Measurements from ENCODE around the gene MCU. TPM values are rescaled to one million over a fixed set of nuclear protein-coding genes. Genes with fewer than 3 reads are reported as not detected.

MCU gene
- total and polyA plus RNA-seq, 7 donors = 32.4 to 118 (median 66.1) TPM

GRCh38 chr10:72729528-72729927, 37.6 kb downstream of the MCU start:
- DNase-seq (no peak), ATAC-seq (peak in 1 of 4 donors; percentile 31)
- Histone ChIP-seq H3K4me3 (no peak overlapping the region), H3K27ac (no peak overlapping the region), H3K36me3 (ENCODE audit: insufficient read depth in 1 of 2, low read depth in 1 of 2) (no peaks in the 10 kb centered on the region), H3K27me3 (ENCODE audit: insufficient read depth in 3 of 3, low read length in 2 of 3) (no peaks in the 10 kb centered on the region), H3K9me3 (no peaks in the 10 kb centered on the region), H3K4me1 (peaks cover 44% of the 10 kb centered on the region)
- no peak for TF ChIP-seq CTCF (IDR thresholded peaks at IDR 0.05)
- intact Hi-C loops (cut with DNase I) = loop anchor here in 1 of 2 donors (2.0 kb wide), 1 partner anchor 17 kb away; no protein-coding TSS in a partner anchor
- WGBS, 3 donors = 66 to 80% (median 73%) methylated on average over 3 of the region's 3 CpGs

- H3K36me3 ChIP-seq (ENCODE audit: insufficient read depth in 1 of 2, low read depth in 1 of 2) = no peaks in the 10 kb centered on the region
- intact Hi-C loops (cut with DNase I) = no loop called here
- no peak overlapping the region for H3K27ac ChIP-seq
- DNase-seq = no peak
- H3K27me3 ChIP-seq (ENCODE audit: insufficient read depth in 3 of 3, low read length in 2 of 3) = no peaks in the 10 kb centered on the region
- ATAC-seq = no peak
- 82 to 90% (median 86%) methylated on average over 5 of the region's 5 CpGs for WGBS, 3 donors
- peaks cover 53% of the 10 kb centered on the region for H3K4me1 ChIP-seq
- no peak for TF ChIP-seq CTCF (IDR thresholded peaks at IDR 0.05)
- no peak overlapping the region for H3K4me3 ChIP-seq
- H3K9me3 ChIP-seq = no peaks in the 10 kb centered on the region
These were observed 38.5 kb downstream of the MCU start for GRCh38 chr10:72730479-72730878.

DNA sequence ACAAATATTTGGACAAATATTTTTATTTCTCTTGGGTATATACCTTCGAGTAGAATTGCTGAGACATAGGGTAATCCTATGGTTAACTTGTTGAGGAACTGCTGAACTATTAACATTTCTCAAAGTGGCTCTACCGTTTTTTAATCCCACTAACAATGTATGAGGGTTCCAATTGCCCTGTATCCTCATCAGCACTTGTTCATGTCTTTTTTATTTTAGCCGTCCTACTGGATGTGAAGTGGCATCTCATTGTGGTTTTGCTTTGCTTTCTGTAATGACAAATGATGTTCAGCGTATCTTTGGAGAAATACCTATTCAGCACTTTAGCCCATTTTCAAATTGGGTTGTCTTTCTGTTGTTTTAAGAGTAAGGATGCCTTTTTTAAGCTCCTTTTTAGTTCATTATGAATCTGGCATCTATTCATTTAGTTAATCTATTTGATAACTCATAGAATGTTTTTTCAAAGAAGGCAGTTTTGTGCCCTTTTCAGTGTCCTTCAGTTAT, 40.0 kb downstream of the MCU start:
- H3K27ac ChIP-seq = no peak overlapping the region
- ATAC-seq (no peak), DNase-seq (no peak)
- no peak for TF ChIP-seq CTCF (IDR thresholded peaks at IDR 0.05)
- intact Hi-C loops (cut with DNase I) = no loop called here
- H3K4me3 ChIP-seq = no peak overlapping the region
- H3K4me1 ChIP-seq = peaks cover 65% of the 10 kb centered on the region
- no peaks in the 10 kb centered on the region for H3K9me3 ChIP-seq
- H3K27me3 ChIP-seq (ENCODE audit: insufficient read depth in 3 of 3, low read length in 2 of 3) = no peaks in the 10 kb centered on the region
- WGBS, 3 donors = 69 to 76% (median 72%) methylated on average over 4 of the region's 4 CpGs
- H3K36me3 ChIP-seq (ENCODE audit: insufficient read depth in 1 of 2, low read depth in 1 of 2) = no peaks in the 10 kb centered on the region

DNA sequence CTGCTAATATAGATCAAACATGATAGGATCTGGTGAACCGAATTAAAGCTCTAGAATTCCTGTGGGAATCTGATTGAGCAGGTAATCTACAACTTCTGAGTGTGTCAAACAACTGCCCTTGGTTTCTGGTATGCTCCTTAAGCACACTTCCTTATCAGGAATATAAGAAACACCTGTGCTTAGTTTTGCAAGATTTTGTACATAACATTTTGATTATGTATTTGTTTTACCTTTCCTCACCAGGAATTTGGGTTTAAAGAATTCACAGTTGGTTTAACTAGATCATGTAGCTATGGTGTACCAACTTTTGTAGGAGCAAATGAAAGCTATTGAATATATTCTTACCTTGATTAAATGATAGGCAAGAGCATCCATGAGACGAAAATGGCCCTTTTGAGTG, 40.6 kb downstream of the MCU start:
- peaks cover 65% of the 10 kb centered on the region for H3K4me1 ChIP-seq
- no peaks in the 10 kb centered on the region for H3K27me3 ChIP-seq (ENCODE audit: insufficient read depth in 3 of 3, low read length in 2 of 3)
- no peak for DNase-seq
- no peak overlapping the region for H3K4me3 ChIP-seq
- intact Hi-C loops (cut with DNase I) = no loop called here
- no peak for TF ChIP-seq CTCF (IDR thresholded peaks at IDR 0.05)
- ATAC-seq = no peak
- no peaks in the 10 kb centered on the region for H3K36me3 ChIP-seq (ENCODE audit: insufficient read depth in 1 of 2, low read depth in 1 of 2)
- WGBS, 3 donors = 79 to 83% (median 82%) methylated on average over 2 of the region's 2 CpGs
- peak overlapping the region; percentile 20 for H3K27ac ChIP-seq
- no peaks in the 10 kb centered on the region for H3K9me3 ChIP-seq

GRCh38 chr10:72733989-72734388, 42.0 kb downstream of the MCU start:
- intact Hi-C loops (cut with DNase I) = no loop called here
- TF ChIP-seq CTCF (IDR thresholded peaks at IDR 0.05) = no peak
- H3K27ac ChIP-seq = peak overlapping the region; percentile 84
- no peaks in the 10 kb centered on the region for H3K9me3 ChIP-seq
- ATAC-seq = peak in 1 of 4 donors; percentile 18
- WGBS, 3 donors = 95 to 100% (median 100%) methylated on average over 1 of the region's 1 CpG
- DNase-seq = no peak
- peaks cover 64% of the 10 kb centered on the region for H3K4me1 ChIP-seq
- no peaks in the 10 kb centered on the region for H3K27me3 ChIP-seq (ENCODE audit: insufficient read depth in 3 of 3, low read length in 2 of 3)
- H3K36me3 ChIP-seq (ENCODE audit: insufficient read depth in 1 of 2, low read depth in 1 of 2) = no peaks in the 10 kb centered on the region
- no peak overlapping the region for H3K4me3 ChIP-seq
